Activated CD8-positive, alpha-beta T cell treated with anti-CD3 and anti-CD28 coated beads for 36 hours (primary cell): ENCODE results near the gene DHFR. TPM values are rescaled to one million over a fixed set of nuclear protein-coding genes. Genes with fewer than 3 reads are reported as not detected.
"Not testable (repeated sequence)": the region's sequence is repeated elsewhere in the genome, so short reads cannot be mapped to it uniquely, and the experiment has no call there.

Source experiments
- ATAC-seq: fragments of 200-7000 bp; cut with Tn5 transposase; one replicate; pipeline ENCODE4 v1.10.0; 2021; ENCODE audit warnings: mild to moderate bottlenecking, moderate library complexity
- CTCF ChIA-PET: fragments of 350-600 bp; sonication (Branson Sonifier 250); formaldehyde crosslinking; loops from one replicate; lab custom pipeline; 2021; ENCODE audit warnings: antibody characterized with exemption; lab: Charles Lee
- POLR2A ChIA-PET: fragments of 350-600 bp; sonication (Branson Sonifier 250); formaldehyde crosslinking; loops from one replicate; lab custom pipeline; 2021; ENCODE audit warnings: antibody characterized with exemption; lab: Charles Lee
- DNase-seq: peaks from one replicate; pipeline ENCODE4 v3.0.0-alpha.2; 2020
- H3K27ac Mint-ChIP-seq: one replicate; pipeline ENCODE4 v1.8.0; 2021; ENCODE audit warnings: mild to moderate bottlenecking, mixed read lengths
- H3K27me3 Mint-ChIP-seq: one replicate; pipeline ENCODE4 v1.8.0; 2021; ENCODE audit warnings: mixed read lengths
- H3K36me3 Mint-ChIP-seq: one replicate; pipeline ENCODE4 v1.8.0; 2021; ENCODE audit warnings: low read depth, mixed read lengths
- H3K4me1 Mint-ChIP-seq: one replicate; pipeline ENCODE4 v1.8.0; 2021; ENCODE audit warnings: low read depth, mixed read lengths
- H3K4me3 Mint-ChIP-seq: one replicate; pipeline ENCODE4 v1.8.0; 2021; ENCODE audit warnings: mild to moderate bottlenecking, moderate library complexity, mixed read lengths
- H3K9me3 Mint-ChIP-seq: one replicate; pipeline ENCODE4 v1.8.0; 2021; ENCODE audit warnings: mixed read lengths
- CTCF ChIP-seq: fragments of 200-600 bp; IDR thresholded peaks from one replicate; pipeline ENCODE4 v1.8.0; 2022; ENCODE audit warnings: antibody characterized with exemption, mild to moderate bottlenecking
- intact Hi-C: fragments of 100-400 bp; cut with micrococcal nuclease; formaldehyde crosslinking; loops from one replicate; pipeline ENCODE4 v1.10.0; 2022
- total RNA-seq, 2 experiments: library from RNA; stranded (reverse); gene quantifications; one replicate each; pipeline ENCODE4 v1.2.3, GENCODE V29; 2021

Gene DHFR
- total RNA-seq, 2 experiments from 2014 or later: 107 to 109 TPM

DNA sequence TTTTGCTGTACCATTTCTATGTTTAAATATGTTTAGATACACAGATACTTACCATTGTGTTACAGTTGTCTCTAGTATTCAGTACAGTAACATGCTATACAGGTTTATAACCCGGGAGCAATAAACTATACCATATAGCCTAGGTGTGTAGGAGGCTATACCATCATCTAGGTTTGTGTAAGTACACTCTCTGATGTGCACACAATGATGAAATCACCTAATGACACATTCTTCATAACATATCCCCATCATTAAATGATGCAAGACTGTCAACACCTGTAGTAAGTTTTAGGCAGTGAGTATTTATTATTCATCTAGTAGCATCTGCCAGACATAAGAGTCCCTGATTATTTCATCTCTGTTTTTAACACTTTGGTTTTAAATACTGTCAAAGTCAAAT, 7.3 kb upstream of the DHFR start:
- no peak for DNase-seq
- intact Hi-C loops: no loop called here
- no peak overlapping the region for H3K4me3 Mint-ChIP-seq
- H3K27me3 Mint-ChIP-seq: no peaks in the 10 kb centered on the region
- no peaks in the 10 kb centered on the region for H3K9me3 Mint-ChIP-seq
- no peak for TF ChIP-seq CTCF
- H3K36me3 Mint-ChIP-seq: peaks cover 68% of the 10 kb centered on the region
- peaks cover 17% of the 10 kb centered on the region for H3K4me1 Mint-ChIP-seq
- ATAC-seq: peak; percentile 45
- CTCF ChIA-PET: no interaction called here
- POLR2A ChIA-PET: interaction anchor here (1.5 kb wide), 1 partner anchor 10 kb away, joined by 3 read pairs; no protein-coding TSS in a partner anchor
- no peak overlapping the region for H3K27ac Mint-ChIP-seq

DNA sequence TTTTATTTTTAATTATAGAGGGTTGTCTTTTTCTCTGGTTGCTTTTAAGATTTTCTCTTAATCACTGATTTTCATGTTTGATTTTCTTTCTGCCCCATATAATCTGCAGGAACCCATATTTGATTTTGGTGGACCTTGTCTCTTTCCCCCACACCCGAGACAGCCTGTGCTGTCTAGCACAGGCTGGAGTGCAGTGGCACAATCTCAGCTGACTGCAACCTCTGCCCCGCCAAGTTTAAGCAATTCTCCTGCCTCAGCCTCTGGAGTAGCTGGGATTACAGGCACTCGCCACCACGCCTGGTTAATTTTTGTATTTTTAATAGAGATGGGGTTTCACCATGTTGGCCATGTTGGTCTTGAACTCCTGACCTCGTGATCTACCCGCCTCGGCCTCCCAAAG, 5.9 kb upstream of the DHFR start:
- Mint-ChIP-seq H3K36me3 (peaks cover 65% of the 10 kb centered on the region), H3K4me1 (peaks cover 28% of the 10 kb centered on the region)
- POLR2A ChIA-PET, DNase-seq, intact Hi-C loops, H3K27ac Mint-ChIP-seq, CTCF ChIA-PET, H3K9me3 Mint-ChIP-seq, H3K4me3 Mint-ChIP-seq, H3K27me3 Mint-ChIP-seq, ATAC-seq: not testable (repeated sequence)

DNA sequence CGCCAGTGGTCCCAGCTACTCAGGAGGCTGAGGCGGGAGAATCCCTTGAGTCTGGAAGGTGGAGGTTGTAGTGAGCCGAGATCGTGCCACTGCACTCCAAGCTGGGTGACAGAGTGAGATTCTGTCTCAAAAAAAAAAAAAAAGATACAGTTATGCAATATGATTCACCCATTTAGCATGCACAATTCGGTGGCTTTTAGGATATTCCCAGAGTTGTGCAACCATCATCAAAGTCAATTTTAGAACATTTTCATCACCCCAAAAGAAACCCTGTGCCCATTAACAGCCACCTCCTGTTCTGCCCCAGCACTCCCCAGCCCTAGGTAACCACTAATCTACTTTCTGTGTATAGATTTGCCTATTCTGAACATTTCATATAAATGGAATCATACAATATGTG, 4.3 kb upstream of the DHFR start:
- peaks cover 60% of the 10 kb centered on the region for H3K36me3 Mint-ChIP-seq
- ChIA-PET CTCF (no interaction called here), POLR2A (no interaction called here)
- DNase-seq: no peak
- intact Hi-C loops: no loop called here
- no peak for TF ChIP-seq CTCF
- H3K27me3 Mint-ChIP-seq: no peaks in the 10 kb centered on the region
- no peak overlapping the region for H3K4me3 Mint-ChIP-seq
- no peaks in the 10 kb centered on the region for H3K9me3 Mint-ChIP-seq
- no peak overlapping the region for H3K27ac Mint-ChIP-seq
- peaks cover 29% of the 10 kb centered on the region for H3K4me1 Mint-ChIP-seq
- no peak for ATAC-seq

DNA sequence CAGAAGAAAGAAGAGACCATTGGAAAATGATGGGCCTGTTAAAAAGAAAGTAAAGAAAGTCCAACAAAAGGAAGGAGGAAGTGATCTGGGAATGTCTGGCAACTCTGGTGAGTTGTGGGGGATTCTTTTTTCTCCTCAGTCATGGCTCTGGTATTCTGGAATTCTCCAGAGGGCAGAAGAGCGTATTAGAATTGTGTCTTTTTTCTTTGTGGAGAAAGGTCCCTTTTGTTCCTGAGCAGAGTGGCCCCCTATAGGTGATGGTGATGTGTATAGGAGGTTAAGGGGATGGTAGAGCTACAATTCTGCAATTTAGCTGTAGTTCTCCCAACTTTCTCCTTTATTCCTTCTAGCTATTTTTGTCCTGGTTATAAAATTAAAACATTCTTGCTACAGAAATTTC, 1.6 kb upstream of the DHFR start:
- H3K9me3 Mint-ChIP-seq: no peaks in the 10 kb centered on the region
- H3K4me1 Mint-ChIP-seq: peaks cover 28% of the 10 kb centered on the region
- H3K36me3 Mint-ChIP-seq: peaks cover 51% of the 10 kb centered on the region
- peak overlapping the region; percentile 100 for H3K27ac Mint-ChIP-seq
- DNase-seq (no peak), ATAC-seq (no peak)
- no peaks in the 10 kb centered on the region for H3K27me3 Mint-ChIP-seq
- intact Hi-C loops: no loop called here
- TF ChIP-seq CTCF: no peak
- H3K4me3 Mint-ChIP-seq: peak overlapping the region; percentile 96
- ChIA-PET POLR2A (interaction anchor here (3.7 kb wide), 1 partner anchor 10 kb away, joined by 21 read pairs; no protein-coding TSS in a partner anchor), CTCF (interaction anchor here (1.5 to 2.0 kb wide), 5 partner anchors 8 to 452 kb away, joined by 4 to 8 read pairs (median 7); no protein-coding TSS in a partner anchor)

GRCh38 chr5:80655231-80655774, 520 bp upstream of the DHFR start:
- Mint-ChIP-seq H3K36me3 (peaks cover 44% of the 10 kb centered on the region), H3K4me1 (peaks cover 24% of the 10 kb centered on the region), H3K27me3 (no peaks in the 10 kb centered on the region), H3K4me3 (peak overlapping the region; percentile 96), H3K9me3 (no peaks in the 10 kb centered on the region), H3K27ac (peak overlapping the region; percentile 100)
- no peak for DNase-seq
- intact Hi-C loops: no loop called here
- no peak for TF ChIP-seq CTCF
- ATAC-seq: no peak
- POLR2A ChIA-PET: interaction anchor here (0.7 to 3.7 kb wide), 4 partner anchors 11 to 101 kb away, joined by 3 to 21 read pairs (median 4); no protein-coding TSS in a partner anchor
- CTCF ChIA-PET: interaction anchor here (0.7 to 2.0 kb wide), 6 partner anchors 9 to 1100 kb away, joined by 3 to 8 read pairs (median 6); no protein-coding TSS in a partner anchor
